Osteoblast (primary cell): ENCODE data around the gene TIMP2. TPM values are rescaled to one million over a fixed set of nuclear protein-coding genes. Genes with fewer than 3 reads are reported as not detected.
A peak's percentile ranks its signal among the peaks of the same experiment; 100 is the strongest.

Source experiments
- DNase-seq: peaks from one replicate; pipeline ENCODE4 v3.0.0; 2011; ENCODE audit warnings: low spot score, mixed read lengths; ENCODE audit not compliant: insufficient read length; ENCODE audit errors: missing footprints
- H2AFZ ChIP-seq: 2 replicates; pipeline ENCODE4 v1.6.0; 2011; ENCODE audit warnings: mild to moderate bottlenecking, low read length
- H3K27ac ChIP-seq: 2 replicates; pipeline ENCODE4 v1.5.1; 2011; ENCODE audit warnings: mild to moderate bottlenecking, low read depth, low read length, moderate library complexity
- H3K27me3 ChIP-seq: 2 replicates; pipeline ENCODE4 v1.6.0; 2012; ENCODE audit warnings: mild to moderate bottlenecking, control low read depth, inconsistent platforms, low read length, moderate library complexity; ENCODE audit not compliant: insufficient read depth
- H3K36me3 ChIP-seq: 2 replicates; pipeline ENCODE4 v1.5.1; 2011; ENCODE audit warnings: mild to moderate bottlenecking, low read length, control low read depth, moderate library complexity; ENCODE audit not compliant: insufficient read depth
- H3K4me1 ChIP-seq: 2 replicates; pipeline ENCODE4 v1.5.1; 2011; ENCODE audit warnings: mild to moderate bottlenecking, low read length, control low read depth, moderate library complexity; ENCODE audit not compliant: insufficient read depth
- H3K4me2 ChIP-seq: 2 replicates; pipeline ENCODE4 v1.6.0; 2011; ENCODE audit warnings: mild to moderate bottlenecking, low read length; ENCODE audit not compliant: insufficient read depth
- H3K4me3 ChIP-seq: fragments of 200-600 bp; sonication (generic); 3 replicates; pipeline ENCODE4 v1.5.1; 2012; ENCODE audit warnings: mild to moderate bottlenecking, low read length, inconsistent platforms; ENCODE audit not compliant: insufficient read depth
- H3K79me2 ChIP-seq: 2 replicates; pipeline ENCODE4 v1.6.0; 2012; ENCODE audit warnings: mild to moderate bottlenecking, low read length, control low read depth, inconsistent platforms; ENCODE audit not compliant: insufficient read depth
- H3K9me3 ChIP-seq: 2 replicates; pipeline ENCODE4 v1.5.1; 2011; ENCODE audit warnings: low read depth, low read length, control low read depth
- H4K20me1 ChIP-seq: 2 replicates; pipeline ENCODE4 v1.6.0; 2012; ENCODE audit warnings: mild to moderate bottlenecking, low read length, control low read depth; ENCODE audit not compliant: insufficient read depth
- total RNA-seq: library from RNA; depleted of rRNA; stranded (reverse); fragments of >200 nt; gene quantifications from 2 replicates; pipeline ENCODE4 v1.2.3, GENCODE V29; 2012
- TF ChIP-seq, protein P1 (sequence below): IDR thresholded peaks from 2 replicates; pipeline ENCODE4 v1.5.1; 2011; ENCODE audit warnings: mild to moderate bottlenecking, low read depth, low read length, moderate library complexity; ENCODE audit errors: extremely low read depth

TIMP2 gene, protein sequence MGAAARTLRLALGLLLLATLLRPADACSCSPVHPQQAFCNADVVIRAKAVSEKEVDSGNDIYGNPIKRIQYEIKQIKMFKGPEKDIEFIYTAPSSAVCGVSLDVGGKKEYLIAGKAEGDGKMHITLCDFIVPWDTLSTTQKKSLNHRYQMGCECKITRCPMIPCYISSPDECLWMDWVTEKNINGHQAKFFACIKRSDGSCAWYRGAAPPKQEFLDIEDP
- 164 and 171 TPM in 2 replicates for total RNA-seq

GRCh38 chr17:78925234-78925633, at the start of gene TIMP2:
Gene TIMP2, minus strand, starts transcription at chr17:78925387. Its CDS starts 299 bp downstream, at chr17:78925088.
- H3K27me3 ChIP-seq, result no peaks in the 10 kb centered on the region
- peak within 1 kb of the TSS; percentile 75 for H2AFZ ChIP-seq
- H3K9me3 ChIP-seq, result no peaks in the 10 kb centered on the region
- H3K36me3 ChIP-seq, result no peaks in the 10 kb centered on the region
- peak within 1 kb of the TSS; percentile 93 for H3K4me2 ChIP-seq
- H3K79me2 ChIP-seq, result peaks cover 46% of the 10 kb centered on the region
- peak within 1 kb of the TSS; percentile 54 for H3K27ac ChIP-seq
- TF ChIP-seq, protein P1, sequence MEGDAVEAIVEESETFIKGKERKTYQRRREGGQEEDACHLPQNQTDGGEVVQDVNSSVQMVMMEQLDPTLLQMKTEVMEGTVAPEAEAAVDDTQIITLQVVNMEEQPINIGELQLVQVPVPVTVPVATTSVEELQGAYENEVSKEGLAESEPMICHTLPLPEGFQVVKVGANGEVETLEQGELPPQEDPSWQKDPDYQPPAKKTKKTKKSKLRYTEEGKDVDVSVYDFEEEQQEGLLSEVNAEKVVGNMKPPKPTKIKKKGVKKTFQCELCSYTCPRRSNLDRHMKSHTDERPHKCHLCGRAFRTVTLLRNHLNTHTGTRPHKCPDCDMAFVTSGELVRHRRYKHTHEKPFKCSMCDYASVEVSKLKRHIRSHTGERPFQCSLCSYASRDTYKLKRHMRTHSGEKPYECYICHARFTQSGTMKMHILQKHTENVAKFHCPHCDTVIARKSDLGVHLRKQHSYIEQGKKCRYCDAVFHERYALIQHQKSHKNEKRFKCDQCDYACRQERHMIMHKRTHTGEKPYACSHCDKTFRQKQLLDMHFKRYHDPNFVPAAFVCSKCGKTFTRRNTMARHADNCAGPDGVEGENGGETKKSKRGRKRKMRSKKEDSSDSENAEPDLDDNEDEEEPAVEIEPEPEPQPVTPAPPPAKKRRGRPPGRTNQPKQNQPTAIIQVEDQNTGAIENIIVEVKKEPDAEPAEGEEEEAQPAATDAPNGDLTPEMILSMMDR, result no peak
- H3K4me3 ChIP-seq, result peak within 1 kb of the TSS; percentile 88
- peaks cover 30% of the 10 kb centered on the region for H3K4me1 ChIP-seq
- DNase-seq, result peak; percentile 99
- peaks cover 39% of the 10 kb centered on the region for H4K20me1 ChIP-seq

DNA sequence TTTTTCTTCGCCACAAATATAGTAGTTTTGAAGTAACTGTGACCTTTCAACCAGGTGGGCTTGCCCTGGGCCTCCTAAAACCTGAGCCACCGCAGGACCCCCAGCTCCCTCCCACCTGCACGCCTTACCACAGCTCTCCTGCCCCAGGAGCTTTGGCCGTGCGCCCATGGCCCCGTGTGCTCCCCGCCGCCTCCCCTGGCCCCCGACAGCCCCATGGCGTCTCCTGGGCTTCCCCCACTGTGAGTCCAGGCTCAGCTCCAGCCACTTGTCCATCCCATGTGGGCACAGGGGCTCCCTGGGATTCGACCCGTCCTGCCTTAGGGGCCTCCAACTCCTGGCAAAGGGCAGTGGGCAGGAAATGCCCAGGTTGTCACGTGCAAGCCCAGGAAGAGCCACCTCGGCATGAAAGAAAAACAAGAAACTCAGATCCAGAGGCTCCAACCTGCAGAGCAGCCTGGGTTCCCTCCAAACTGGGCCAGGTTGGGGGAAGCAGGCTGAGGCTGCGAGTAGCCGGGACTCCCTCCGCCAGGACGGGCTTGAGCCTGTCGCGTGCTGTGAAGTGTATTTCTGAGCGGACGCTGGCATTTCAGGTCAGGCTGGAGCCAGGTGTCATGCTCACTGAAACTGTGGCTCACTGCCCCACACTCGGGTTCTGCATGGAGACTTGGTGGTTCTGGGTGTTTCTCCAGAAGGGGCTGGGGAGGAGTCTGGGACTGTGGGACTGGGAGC, 48.8 kb upstream of the TIMP2 start:
- no peak overlapping the region for H3K4me2 ChIP-seq
- H3K9me3 ChIP-seq, result no peaks in the 10 kb centered on the region
- H3K36me3 ChIP-seq, result peaks cover 14% of the 10 kb centered on the region
- no peak overlapping the region for H3K4me3 ChIP-seq
- TF ChIP-seq, protein P1, result no peak
- H3K4me1 ChIP-seq, result peaks cover 24% of the 10 kb centered on the region
- H3K79me2 ChIP-seq, result peaks cover 30% of the 10 kb centered on the region
- no peak overlapping the region for H3K27ac ChIP-seq
- no peaks in the 10 kb centered on the region for H3K27me3 ChIP-seq
- peaks cover 13% of the 10 kb centered on the region for H4K20me1 ChIP-seq
- H2AFZ ChIP-seq, result no peak overlapping the region
- DNase-seq, result peak; percentile 48

- H4K20me1 ChIP-seq, result peaks cover 9% of the 10 kb centered on the region
- peak; percentile 89 for DNase-seq
- peaks cover 23% of the 10 kb centered on the region for H3K79me2 ChIP-seq
- no peak overlapping the region for H3K4me3 ChIP-seq
- TF ChIP-seq, protein P1, result no peak
- H3K27me3 ChIP-seq, result no peaks in the 10 kb centered on the region
- no peak overlapping the region for H3K4me2 ChIP-seq
- no peak overlapping the region for H2AFZ ChIP-seq
- H3K4me1 ChIP-seq, result peaks cover 17% of the 10 kb centered on the region
- no peak overlapping the region for H3K27ac ChIP-seq
- H3K36me3 ChIP-seq, result peaks cover 19% of the 10 kb centered on the region
- H3K9me3 ChIP-seq, result no peaks in the 10 kb centered on the region
These were observed 48.0 kb upstream of the TIMP2 start for GRCh38 chr17:78973196-78973595.

DNA sequence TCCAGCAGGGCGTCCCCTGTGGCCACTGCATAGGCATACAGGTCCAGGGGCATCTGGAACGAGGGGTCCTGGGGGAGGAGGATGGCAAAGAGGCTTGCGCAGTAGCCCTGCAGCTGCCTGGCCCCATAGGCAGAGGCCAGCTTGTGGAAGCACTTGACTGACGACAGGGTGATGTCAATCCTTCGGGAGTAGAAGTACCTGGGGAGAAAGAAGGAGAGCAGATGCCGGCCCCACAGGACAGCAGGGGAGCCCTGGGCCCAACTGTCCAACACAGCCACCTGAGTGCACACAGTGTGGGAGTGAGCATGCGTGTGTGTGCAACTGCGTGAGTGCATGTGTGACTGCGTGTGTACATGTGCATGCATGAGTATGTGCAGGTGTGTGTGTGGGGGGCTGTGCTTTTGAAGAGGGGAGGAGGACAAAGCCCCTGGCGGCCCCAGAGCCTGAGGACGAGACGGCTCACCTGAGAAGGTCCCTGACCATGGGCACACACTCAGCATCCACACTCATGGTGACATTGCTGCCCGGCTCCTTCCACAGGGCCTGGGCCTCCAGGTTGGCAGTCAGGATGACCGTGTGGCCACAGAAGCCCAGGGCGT, 47.4 kb upstream of the TIMP2 start:
- Histone ChIP-seq H2AFZ (no peak overlapping the region), H3K4me2 (no peak overlapping the region), H3K27me3 (no peaks in the 10 kb centered on the region), H3K79me2 (peaks cover 17% of the 10 kb centered on the region), H3K4me3 (no peak overlapping the region), H3K36me3 (peaks cover 19% of the 10 kb centered on the region), H3K27ac (no peak overlapping the region), H4K20me1 (peaks cover 9% of the 10 kb centered on the region), H3K9me3 (no peaks in the 10 kb centered on the region), H3K4me1 (peaks cover 12% of the 10 kb centered on the region)
- TF ChIP-seq, protein P1, result no peak
- peak; percentile 62 for DNase-seq
